Small intestine (tissue), 7 donors: ENCODE results near the gene AP1B1. TPM values are rescaled to one million over a fixed set of nuclear protein-coding genes. Genes with fewer than 3 reads are reported as not detected.

ENCODE experiments used
- DNase-seq, 2 donors: peaks; one replicate each; pipeline versions ENCODE4 v3.0.0 to v3.0.0-alpha.2; 2013
- FAIRE-seq: peaks from 2 replicates; lab custom pipeline; 2012; peaks lifted over from hg19 to GRCh38; lab: Jason Lieb, UNC
- H3K27ac ChIP-seq, 3 donors: one replicate each; pipeline ENCODE4 v1.5.1; 2013; ENCODE audit warnings: low read length in 2 of 3, mild to moderate bottlenecking in 2 of 3, control low read depth in 1 of 3, inconsistent platforms in 1 of 3, low read depth in 1 of 3, moderate library complexity in 1 of 3
- H3K27me3 ChIP-seq, 3 donors: one replicate each; pipeline ENCODE4 v1.6.1; 2013; ENCODE audit warnings: low read length in 3 of 3, inconsistent platforms in 1 of 3; ENCODE audit not compliant: control insufficient read depth in 3 of 3, insufficient read depth in 3 of 3
- H3K36me3 ChIP-seq, 3 donors: one replicate each; pipeline ENCODE4 v1.6.1; 2013; ENCODE audit warnings: low read length in 3 of 3, inconsistent platforms in 1 of 3, low read depth in 1 of 3, mild to moderate bottlenecking in 1 of 3, moderate library complexity in 1 of 3; ENCODE audit not compliant: control insufficient read depth in 3 of 3, insufficient read depth in 2 of 3
- H3K4me1 ChIP-seq, 3 donors: one replicate each; pipeline ENCODE4 v1.6.1; 2013; ENCODE audit warnings: low read length in 2 of 3, inconsistent platforms in 1 of 3, low read depth in 1 of 3, mild to moderate bottlenecking in 1 of 3, moderate library complexity in 1 of 3; ENCODE audit not compliant: control insufficient read depth in 3 of 3, insufficient read depth in 2 of 3
- H3K4me3 ChIP-seq, 3 donors: one replicate each; pipeline ENCODE4 v1.5.1; 2013; ENCODE audit warnings: low read length in 3 of 3, control low read depth in 1 of 3, inconsistent platforms in 1 of 3, low read depth in 1 of 3, mild to moderate bottlenecking in 1 of 3, moderate library complexity in 1 of 3
- H3K9me3 ChIP-seq, 2 donors: one replicate each; pipeline ENCODE4 v1.6.1; 2013; ENCODE audit warnings: low read depth in 1 of 2, low read length in 1 of 2; ENCODE audit not compliant: control insufficient read depth in 2 of 2, insufficient read depth in 1 of 2
- WGBS, 3 donors: extraction: QIAGEN DNeasy Blood & Tissue Kit; methylation state at CpG; one replicate each; pipeline ENCODE4 v1.1.7; 2013; 5-methylcytosine and 5-hydroxymethylcytosine counted together
- polyA plus RNA-seq, 4 donors: library from polyadenylated mRNA; stranded (reverse) in 3 of 4; unstranded in 1 of 4; fragments of 200-250 nt in 3 of 4; fragments of 120-200 nt in 1 of 4; gene quantifications; one replicate each; pipeline versions ENCODE4 v1.2.1 to v1.2.3, GENCODE V29; 2013
- donor health status: healthy with polysubstance abuse.
- donor health status: control.
- donor health status: control.
- donor health status: Bipolar disorder and iron deficiency.
- donor health status: healthy.

Gene AP1B1
- polyA plus RNA-seq, 4 donors, result 51.6 to 61.6 (median 57.6) TPM

GRCh38 chr22:29344137-29344536 lies 44.2 kb downstream of the AP1B1 start:
- DNase-seq, result no peak
- 65 to 71% (median 65%) methylated on average over 5 of the region's 5 CpGs for WGBS, 3 donors
- Histone ChIP-seq H3K9me3 (no peaks in the 10 kb centered on the region), H3K4me3 (no peak overlapping the region), H3K4me1 (no peaks in the 10 kb centered on the region), H3K27me3 (no peaks in the 10 kb centered on the region), H3K27ac (no peak overlapping the region), H3K36me3 (peaks cover 38 to 85% (median 41%) of the 10 kb centered on the region in 3 donors)
- no peak for FAIRE-seq

DNA sequence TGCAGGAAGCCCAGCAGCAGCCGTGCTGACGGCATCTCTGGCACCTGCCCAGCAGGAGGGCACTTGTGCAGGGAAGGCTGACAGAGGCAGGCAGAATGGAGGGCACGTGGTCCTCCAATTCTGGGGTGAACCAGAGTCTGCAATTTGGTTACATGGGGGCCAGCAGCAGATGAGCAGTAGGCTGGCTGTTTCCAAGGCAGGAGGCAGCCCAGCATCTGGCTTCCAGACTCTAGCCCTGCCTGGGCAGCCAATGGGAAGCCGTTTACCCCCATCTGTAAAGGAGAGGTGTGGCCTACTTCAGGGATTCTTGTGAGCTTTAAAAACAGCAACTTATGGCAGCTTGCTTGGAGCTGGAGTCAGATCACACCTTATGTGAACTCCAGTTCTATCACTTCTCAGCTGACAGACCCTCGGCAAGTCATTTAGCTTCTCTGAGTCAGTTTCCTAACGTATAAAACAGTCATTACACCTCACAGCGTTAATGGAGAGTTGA lies 45.0 kb downstream of the AP1B1 start:
- Histone ChIP-seq H3K4me3 (no peak overlapping the region), H3K27me3 (no peaks in the 10 kb centered on the region), H3K9me3 (no peaks in the 10 kb centered on the region), H3K4me1 (no peaks in the 10 kb centered on the region), H3K36me3 (peaks cover 36 to 88% (median 44%) of the 10 kb centered on the region in 3 donors), H3K27ac (no peak overlapping the region)
- DNase-seq (no peak), FAIRE-seq (no peak)
- WGBS, 3 donors, result 68 to 77% (median 69%) methylated on average over 7 of the region's 7 CpGs

DNA sequence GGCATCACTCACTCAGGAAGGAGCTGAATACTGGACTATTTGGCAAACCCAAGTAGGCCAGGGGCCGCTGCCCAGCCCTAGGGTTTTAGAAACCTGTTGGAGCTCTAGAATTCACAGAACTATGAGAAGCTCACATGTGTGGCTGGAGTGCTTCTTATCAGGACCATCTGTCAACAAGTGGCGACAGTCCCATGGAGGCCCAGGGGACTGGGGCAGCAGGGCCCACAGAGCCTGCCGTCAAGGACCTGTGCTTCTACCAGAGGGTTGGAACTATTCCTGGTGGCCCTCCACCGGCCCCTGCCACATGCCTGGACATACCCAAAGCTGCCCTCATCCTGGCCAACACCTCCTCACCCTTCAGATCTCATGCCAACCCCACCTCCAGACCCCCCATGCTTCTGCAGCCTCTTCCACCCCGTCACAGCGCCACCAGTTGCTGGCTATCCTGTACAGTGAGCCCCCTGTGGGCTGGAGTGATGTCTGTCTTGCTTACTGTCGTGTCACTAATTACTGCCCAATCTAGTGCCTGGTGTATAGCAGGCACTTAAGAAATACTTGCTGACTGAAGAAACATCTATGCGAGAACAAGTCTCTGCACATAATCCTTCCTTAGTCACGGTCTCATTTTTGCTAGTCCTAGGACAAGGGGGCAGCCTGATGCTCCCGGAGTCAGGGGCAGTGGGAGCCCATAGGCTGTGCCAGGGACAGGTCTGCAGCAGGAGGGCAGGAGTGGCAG lies 45.6 kb downstream of the AP1B1 start:
- H3K27ac ChIP-seq, result no peak overlapping the region
- H3K4me1 ChIP-seq, result no peaks in the 10 kb centered on the region
- H3K4me3 ChIP-seq, result no peak overlapping the region
- no peak for DNase-seq
- no peak for FAIRE-seq
- no peaks in the 10 kb centered on the region for H3K9me3 ChIP-seq
- peaks cover 32 to 94% (median 42%) of the 10 kb centered on the region in 3 donors for H3K36me3 ChIP-seq
- 88 to 92% (median 91%) methylated on average over 10 of the region's 10 CpGs for WGBS, 3 donors
- no peaks in the 10 kb centered on the region for H3K27me3 ChIP-seq

DNA sequence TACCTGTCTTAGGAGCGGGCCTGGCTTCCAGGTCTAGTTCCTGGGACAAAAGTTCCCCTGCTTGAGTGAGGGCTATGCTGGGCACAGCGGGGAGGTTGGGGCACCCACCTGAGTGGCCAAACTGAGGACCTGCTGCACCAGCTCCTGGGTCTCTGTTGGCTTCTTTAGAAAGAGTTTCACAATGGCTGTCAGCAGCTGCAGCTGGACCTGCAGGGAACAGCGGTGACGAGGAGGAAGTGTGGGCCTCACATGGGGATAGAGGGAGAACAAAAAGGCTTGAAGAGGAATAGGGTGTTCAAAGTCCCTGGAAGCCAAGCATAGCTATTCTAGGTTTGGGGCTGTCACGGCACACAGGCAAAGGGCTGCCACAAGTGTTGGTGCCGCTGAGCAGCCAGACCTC lies 46.2 kb downstream of the AP1B1 start:
- H3K36me3 ChIP-seq, result peaks cover 32 to 97% (median 40%) of the 10 kb centered on the region in 3 donors
- H3K4me1 ChIP-seq, result no peaks in the 10 kb centered on the region
- H3K27ac ChIP-seq, result no peak overlapping the region
- DNase-seq, result no peak
- H3K27me3 ChIP-seq, result no peaks in the 10 kb centered on the region
- no peaks in the 10 kb centered on the region for H3K9me3 ChIP-seq
- FAIRE-seq, result no peak
- H3K4me3 ChIP-seq, result no peak overlapping the region
- WGBS, 3 donors, result 89 to 92% (median 89%) methylated on average over 6 of the region's 6 CpGs

DNA sequence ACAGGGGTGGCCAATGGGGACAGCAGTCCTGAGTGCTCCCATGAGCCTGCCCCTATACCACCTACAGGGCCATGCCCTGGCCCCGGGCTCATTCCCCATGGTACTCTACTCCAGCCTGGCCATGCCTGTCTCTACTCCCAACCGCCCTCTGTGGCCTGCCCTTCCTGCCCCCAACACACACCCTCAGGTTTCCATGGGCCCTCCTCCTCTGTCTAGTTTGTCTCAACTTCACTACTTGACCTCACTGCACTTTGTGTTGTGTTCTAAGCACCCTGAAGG lies 46.6 kb downstream of the AP1B1 start:
- H3K4me3 ChIP-seq, result no peak overlapping the region
- no peak overlapping the region for H3K27ac ChIP-seq
- 92 to 96% (median 95%) methylated on average over 2 of the region's 2 CpGs for WGBS, 3 donors
- DNase-seq (no peak), FAIRE-seq (no peak)
- peaks cover 29 to 97% (median 43%) of the 10 kb centered on the region in 3 donors for H3K36me3 ChIP-seq
- H3K9me3 ChIP-seq, result no peaks in the 10 kb centered on the region
- H3K27me3 ChIP-seq, result no peaks in the 10 kb centered on the region
- no peaks in the 10 kb centered on the region for H3K4me1 ChIP-seq

- Histone ChIP-seq H3K27ac (no peak overlapping the region), H3K36me3 (peaks cover 24 to 97% (median 38%) of the 10 kb centered on the region in 3 donors)
Observed at GRCh38 chr22:29341056-29341848, 47.1 kb downstream of the AP1B1 start.

DNA sequence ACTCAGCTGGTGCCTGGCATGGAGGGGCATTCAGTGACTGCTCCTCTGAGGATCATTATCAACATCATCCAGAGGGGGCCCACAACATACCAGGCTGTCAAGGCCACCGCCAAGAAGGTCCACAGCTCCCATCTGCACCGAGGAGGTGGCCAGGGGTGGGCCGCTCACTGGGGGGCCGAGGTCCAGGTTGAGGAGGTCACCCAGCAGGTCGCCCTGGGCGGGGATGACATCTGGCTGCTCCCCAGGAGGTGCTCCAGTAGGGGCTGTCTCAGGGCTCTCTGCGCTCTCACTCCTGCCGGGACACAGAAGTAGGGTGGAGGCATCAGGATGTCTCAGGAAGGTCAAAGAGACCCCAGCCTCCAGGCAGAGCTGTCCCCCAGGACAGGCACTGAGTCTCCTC lies 47.8 kb downstream of the AP1B1 start:
- Histone ChIP-seq H3K27me3 (no peaks in the 10 kb centered on the region), H3K9me3 (no peaks in the 10 kb centered on the region), H3K4me3 (no peak overlapping the region), H3K27ac (no peak overlapping the region), H3K36me3 (peaks cover 23 to 98% (median 41%) of the 10 kb centered on the region in 3 donors), H3K4me1 (no peaks in the 10 kb centered on the region)
- FAIRE-seq, result no peak
- 91 to 96% (median 94%) methylated on average over 8 of the region's 8 CpGs for WGBS, 3 donors
- no peak for DNase-seq

More at GRCh38 chr22:29341056-29341848, 47.1 kb downstream of the AP1B1 start:
- no peak for DNase-seq
- no peak overlapping the region for H3K4me3 ChIP-seq
- H3K27me3 ChIP-seq, result no peaks in the 10 kb centered on the region
- no peaks in the 10 kb centered on the region for H3K4me1 ChIP-seq
- no peak for FAIRE-seq
- WGBS, 3 donors, result 92 to 95% (median 93%) methylated on average over 25 of the region's 25 CpGs
- no peaks in the 10 kb centered on the region for H3K9me3 ChIP-seq

- DNase-seq (no peak), FAIRE-seq (no peak)
- 93 to 96% (median 95%) methylated on average over 23 of the region's 23 CpGs for WGBS, 3 donors
- Histone ChIP-seq H3K4me3 (no peak overlapping the region), H3K27ac (no peak overlapping the region), H3K36me3 (peaks cover 23 to 100% (median 42%) of the 10 kb centered on the region in 3 donors), H3K27me3 (no peaks in the 10 kb centered on the region), H3K9me3 (no peaks in the 10 kb centered on the region), H3K4me1 (no peaks in the 10 kb centered on the region)
Observed at GRCh38 chr22:29339381-29340235, 48.8 kb downstream of the AP1B1 start.
